Panc1 (cell line): ENCODE data around the gene EEF1A2.

Source experiments
- POLR2AphosphoS5 ChIP-seq: IDR thresholded peaks from 2 replicates; pipeline ENCODE4 v1.6.1; 2012; ENCODE audit warnings: mild to moderate bottlenecking, low read depth, low read length, moderate library complexity
- REST ChIP-seq, 2 experiments: IDR thresholded peaks; 2 replicates each; pipeline ENCODE4 v1.6.1; 2011 to 2012; ENCODE audit warnings: low read depth in 2 of 2, control low read depth in 1 of 2, low read length in 1 of 2, mild to moderate bottlenecking in 1 of 2, moderate library complexity in 1 of 2; ENCODE audit not compliant: insufficient read depth in 1 of 2
- SIN3A ChIP-seq: IDR thresholded peaks from 2 replicates; pipeline ENCODE4 v1.6.1; 2012; ENCODE audit warnings: low read depth, mild to moderate bottlenecking, low read length, moderate library complexity, borderline replicate concordance; ENCODE audit not compliant: insufficient read depth
- TCF7L2 ChIP-seq: IDR thresholded peaks from 2 replicates; pipeline ENCODE4 v1.6.1; 2011; ENCODE audit warnings: mild to moderate bottlenecking, low read depth, low read length, inconsistent platforms
- TF ChIP-seq, protein P1 (sequence below): fragments of 450-650 bp; IDR thresholded peaks from 2 replicates; pipeline ENCODE4 v1.5.1; 2017; ENCODE audit warnings: mild to moderate bottlenecking

- TF ChIP-seq, protein P1, sequence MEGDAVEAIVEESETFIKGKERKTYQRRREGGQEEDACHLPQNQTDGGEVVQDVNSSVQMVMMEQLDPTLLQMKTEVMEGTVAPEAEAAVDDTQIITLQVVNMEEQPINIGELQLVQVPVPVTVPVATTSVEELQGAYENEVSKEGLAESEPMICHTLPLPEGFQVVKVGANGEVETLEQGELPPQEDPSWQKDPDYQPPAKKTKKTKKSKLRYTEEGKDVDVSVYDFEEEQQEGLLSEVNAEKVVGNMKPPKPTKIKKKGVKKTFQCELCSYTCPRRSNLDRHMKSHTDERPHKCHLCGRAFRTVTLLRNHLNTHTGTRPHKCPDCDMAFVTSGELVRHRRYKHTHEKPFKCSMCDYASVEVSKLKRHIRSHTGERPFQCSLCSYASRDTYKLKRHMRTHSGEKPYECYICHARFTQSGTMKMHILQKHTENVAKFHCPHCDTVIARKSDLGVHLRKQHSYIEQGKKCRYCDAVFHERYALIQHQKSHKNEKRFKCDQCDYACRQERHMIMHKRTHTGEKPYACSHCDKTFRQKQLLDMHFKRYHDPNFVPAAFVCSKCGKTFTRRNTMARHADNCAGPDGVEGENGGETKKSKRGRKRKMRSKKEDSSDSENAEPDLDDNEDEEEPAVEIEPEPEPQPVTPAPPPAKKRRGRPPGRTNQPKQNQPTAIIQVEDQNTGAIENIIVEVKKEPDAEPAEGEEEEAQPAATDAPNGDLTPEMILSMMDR: no peak
- TF ChIP-seq REST (IDR thresholded peaks at IDR 0.05; ENCODE audit: insufficient read depth in 1 of 2, low read depth in 2 of 2, low read length in 1 of 2) (no peak), SIN3A (no peak), POLR2AphosphoS5 (no peak), TCF7L2 (no peak)
Measured at GRCh38 chr20:63544241-63544957, 45.5 kb upstream of the EEF1A2 start.
